Measurements from ENCODE around the gene STK39.

The STK39 gene

DNA sequence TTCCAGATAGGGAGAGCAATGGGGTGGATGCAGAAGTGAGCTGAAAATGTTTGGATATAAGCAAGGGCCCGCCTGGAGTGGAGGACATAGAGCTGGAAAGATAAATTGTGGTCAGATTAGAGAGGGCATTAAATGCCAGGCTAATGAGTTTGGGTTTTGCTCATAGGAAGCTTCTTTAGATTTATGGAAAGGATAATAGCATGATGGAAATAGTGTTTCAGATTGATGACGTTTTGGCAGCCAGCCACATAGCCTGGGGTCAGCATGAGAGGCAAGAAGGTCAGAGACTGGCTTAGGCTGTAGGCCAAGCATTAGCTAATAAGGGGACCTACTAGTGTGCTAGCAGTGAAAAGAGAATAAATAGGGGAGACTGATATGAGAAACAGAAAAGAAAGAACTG, 321.6 kb downstream of the STK39 start:
- DNase-seq (ENCODE audit: low read depth), result no peak

DNA sequence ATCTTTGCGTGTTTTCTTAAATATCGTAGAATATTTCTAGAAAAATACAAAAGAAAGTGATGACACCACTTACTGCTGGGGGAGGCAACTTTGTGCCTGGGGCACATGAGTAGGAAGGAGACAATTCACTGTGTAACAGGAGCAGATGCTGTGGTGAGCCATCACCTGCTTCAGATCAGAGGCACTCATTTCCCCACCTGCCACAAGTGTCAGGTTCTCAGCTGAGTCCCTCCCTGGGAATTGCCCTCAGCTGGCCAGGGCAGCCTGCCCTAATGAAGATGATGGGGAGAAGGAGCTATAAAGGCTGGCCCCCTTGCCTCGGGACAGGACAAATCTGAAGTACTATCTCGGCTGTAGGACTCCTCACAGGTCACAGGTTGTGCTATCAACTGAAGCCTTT, 322.8 kb downstream of the STK39 start:
- no peak for DNase-seq (ENCODE audit: low read depth)

DNA sequence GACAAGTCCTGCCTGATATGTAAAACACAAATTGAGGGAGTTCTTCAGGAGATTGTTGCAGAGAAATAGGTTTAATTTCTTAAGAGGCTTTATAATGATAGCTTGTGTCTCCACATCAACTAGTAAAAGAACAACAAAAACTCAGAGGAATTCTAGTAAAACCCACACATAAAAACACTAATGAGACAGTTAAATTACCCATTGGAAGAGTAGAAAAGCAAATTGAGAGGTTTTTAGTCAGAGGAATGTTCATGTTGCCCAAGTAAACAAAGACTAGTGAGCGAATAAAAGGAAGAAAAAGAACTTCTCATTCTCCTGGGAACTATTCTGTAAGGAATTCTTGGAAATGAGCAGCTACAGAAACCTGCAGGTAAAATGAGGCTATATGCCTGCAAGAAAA, 330.6 kb downstream of the STK39 start:
- DNase-seq (ENCODE audit: low read depth), result no peak

DNA sequence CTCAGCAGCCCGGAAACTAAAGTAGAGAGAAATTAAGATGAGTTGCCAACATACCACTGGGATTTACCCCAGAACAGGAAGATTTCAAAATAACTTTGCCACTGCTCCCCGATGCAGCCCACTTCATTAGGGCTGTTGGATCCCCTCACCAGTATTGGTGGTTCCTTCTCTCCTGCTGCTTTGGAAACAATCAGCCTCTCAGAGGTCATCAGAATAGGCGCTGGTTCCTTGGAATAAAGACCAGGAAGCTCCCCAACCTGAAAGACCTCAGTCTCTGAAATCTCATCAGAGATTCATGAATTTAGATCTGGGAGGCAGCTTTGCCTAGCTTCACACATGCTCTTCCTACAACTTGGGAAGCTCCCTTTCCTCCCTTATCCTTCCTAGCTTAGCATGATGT, 332.4 kb downstream of the STK39 start:
- DNase-seq (ENCODE audit: low read depth), result no peak

DNA sequence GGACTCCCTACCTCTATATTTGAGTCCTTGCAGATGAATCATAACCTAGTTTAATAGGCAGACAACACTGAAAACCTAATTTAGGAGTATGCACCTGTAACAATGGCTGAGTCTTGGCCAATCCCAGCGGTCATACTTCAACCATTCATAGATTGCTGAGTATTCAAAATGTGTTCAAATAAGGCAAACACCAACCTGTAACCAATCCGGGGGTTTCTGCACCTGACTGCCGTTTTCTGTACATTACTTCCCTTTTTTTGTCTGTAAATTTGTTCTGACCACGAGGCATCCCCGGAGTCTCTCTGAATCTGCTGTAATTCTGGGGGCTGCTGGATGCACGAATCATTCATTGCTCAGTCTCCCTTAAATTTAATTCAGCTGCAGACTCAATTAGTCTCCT, 338.6 kb downstream of the STK39 start:
- no peak for DNase-seq (ENCODE audit: low read depth)

DNA sequence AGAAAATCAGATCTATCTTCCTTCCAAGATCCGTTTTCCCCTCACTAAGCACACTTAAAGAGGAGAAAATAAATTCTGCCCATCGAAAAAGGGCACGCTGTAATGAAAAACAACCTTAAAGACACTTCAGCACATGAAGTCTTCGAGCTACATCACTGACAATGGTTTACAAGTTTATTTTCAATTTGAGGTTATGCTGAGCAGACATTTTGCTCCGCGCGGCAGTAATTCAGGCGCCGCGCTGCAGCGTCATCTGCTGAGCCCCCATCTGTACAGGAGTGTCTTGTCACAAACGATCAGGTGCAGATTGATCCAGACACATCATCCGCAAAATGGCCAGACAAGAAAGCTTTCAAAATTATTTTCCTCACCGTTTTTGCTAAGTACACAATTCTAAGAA, 341.7 kb downstream of the STK39 start:
- DNase-seq (ENCODE audit: low read depth), result no peak

Measured in activated T-cell treated with anti-CD3 and anti-CD28 coated beads for 24 hours (primary cell).